Nephron progenitor cell (in vitro differentiated cells): Measurements from ENCODE around the gene ZNF577.

Source experiments
- DNase-seq: peaks from one replicate; pipeline ENCODE4 v3.0.0; 2021
- H3K27ac Mint-ChIP-seq: 2 replicates; pipeline ENCODE4 v1.8.0; 2021; ENCODE audit warnings: mild to moderate bottlenecking, moderate library complexity, mixed read lengths
- H3K27me3 Mint-ChIP-seq: 2 replicates; pipeline ENCODE4 v1.8.0; 2021; ENCODE audit warnings: mild to moderate bottlenecking, low read depth, mixed read lengths; ENCODE audit not compliant: poor library complexity
- H3K36me3 Mint-ChIP-seq: 2 replicates; pipeline ENCODE4 v1.8.0; 2021; ENCODE audit warnings: low read depth, mixed read lengths
- H3K4me1 Mint-ChIP-seq: 2 replicates; pipeline ENCODE4 v1.8.0; 2021; ENCODE audit warnings: mixed read lengths
- H3K4me3 Mint-ChIP-seq: 2 replicates; pipeline ENCODE4 v1.8.0; 2021; ENCODE audit warnings: mild to moderate bottlenecking, moderate library complexity, mixed read lengths
- H3K9me3 Mint-ChIP-seq: 2 replicates; pipeline ENCODE4 v1.8.0; 2021; ENCODE audit warnings: mild to moderate bottlenecking, moderate library complexity, mixed read lengths
- TF ChIP-seq, protein P1 (sequence below): fragments of 200-600 bp; sonication (generic); IDR thresholded peaks from 2 replicates; pipeline ENCODE4 v1.5.0; 2021; ENCODE audit warnings: antibody characterized with exemption

The ZNF577 gene

DNA sequence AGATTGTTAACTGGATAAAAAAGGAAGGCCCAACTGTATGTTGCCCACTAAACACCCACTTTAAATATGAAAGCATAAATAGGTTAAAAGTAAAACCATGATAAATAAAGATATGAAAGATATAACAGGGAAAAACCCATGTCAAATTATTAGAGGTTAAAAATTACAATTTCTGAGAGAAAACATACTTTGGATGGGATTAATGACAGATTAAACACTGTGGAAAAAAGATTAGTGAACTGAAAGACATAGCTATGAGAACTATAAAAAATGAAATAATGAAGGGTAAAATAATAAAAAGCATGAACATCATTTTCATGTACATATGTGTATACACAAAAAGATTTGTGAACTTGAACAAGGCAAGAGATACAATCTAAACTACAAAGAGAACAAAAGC lies 2.2 kb upstream of the ZNF577 start:
- H3K9me3 Mint-ChIP-seq, result peaks cover 100% of the 10 kb centered on the region
- H3K27me3 Mint-ChIP-seq, result peaks cover 6% of the 10 kb centered on the region
- no peak for DNase-seq
- TF ChIP-seq, protein P1, sequence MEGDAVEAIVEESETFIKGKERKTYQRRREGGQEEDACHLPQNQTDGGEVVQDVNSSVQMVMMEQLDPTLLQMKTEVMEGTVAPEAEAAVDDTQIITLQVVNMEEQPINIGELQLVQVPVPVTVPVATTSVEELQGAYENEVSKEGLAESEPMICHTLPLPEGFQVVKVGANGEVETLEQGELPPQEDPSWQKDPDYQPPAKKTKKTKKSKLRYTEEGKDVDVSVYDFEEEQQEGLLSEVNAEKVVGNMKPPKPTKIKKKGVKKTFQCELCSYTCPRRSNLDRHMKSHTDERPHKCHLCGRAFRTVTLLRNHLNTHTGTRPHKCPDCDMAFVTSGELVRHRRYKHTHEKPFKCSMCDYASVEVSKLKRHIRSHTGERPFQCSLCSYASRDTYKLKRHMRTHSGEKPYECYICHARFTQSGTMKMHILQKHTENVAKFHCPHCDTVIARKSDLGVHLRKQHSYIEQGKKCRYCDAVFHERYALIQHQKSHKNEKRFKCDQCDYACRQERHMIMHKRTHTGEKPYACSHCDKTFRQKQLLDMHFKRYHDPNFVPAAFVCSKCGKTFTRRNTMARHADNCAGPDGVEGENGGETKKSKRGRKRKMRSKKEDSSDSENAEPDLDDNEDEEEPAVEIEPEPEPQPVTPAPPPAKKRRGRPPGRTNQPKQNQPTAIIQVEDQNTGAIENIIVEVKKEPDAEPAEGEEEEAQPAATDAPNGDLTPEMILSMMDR, result no peak
- no peak overlapping the region for H3K4me3 Mint-ChIP-seq
- no peak overlapping the region for H3K27ac Mint-ChIP-seq
- peaks cover 12% of the 10 kb centered on the region for H3K4me1 Mint-ChIP-seq
- peaks cover 100% of the 10 kb centered on the region for H3K36me3 Mint-ChIP-seq

DNA sequence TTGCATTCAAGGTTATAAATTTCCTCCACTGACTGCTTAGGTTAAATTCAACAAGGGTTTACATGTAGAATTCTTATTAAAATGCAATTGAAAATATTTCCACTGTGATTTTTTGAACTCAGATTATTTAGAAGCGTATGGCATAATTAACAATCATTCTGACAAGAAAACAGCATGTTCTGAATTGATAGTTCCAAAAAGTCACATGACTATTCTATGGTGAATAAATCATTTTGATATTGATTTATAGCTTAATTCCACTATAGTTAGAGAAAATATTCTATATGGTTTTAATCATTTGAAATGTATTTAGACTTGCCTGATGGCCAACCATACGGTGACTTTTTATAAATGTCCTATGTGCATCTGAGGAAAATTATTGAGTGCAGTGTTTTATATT lies 3.0 kb downstream of the ZNF577 start:
- Mint-ChIP-seq H3K36me3 (peaks cover 93% of the 10 kb centered on the region), H3K27me3 (no peaks in the 10 kb centered on the region), H3K4me1 (peaks cover 12% of the 10 kb centered on the region), H3K4me3 (no peak overlapping the region), H3K9me3 (peaks cover 97% of the 10 kb centered on the region), H3K27ac (no peak overlapping the region)
- TF ChIP-seq, protein P1, result no peak
- DNase-seq, result no peak

DNA sequence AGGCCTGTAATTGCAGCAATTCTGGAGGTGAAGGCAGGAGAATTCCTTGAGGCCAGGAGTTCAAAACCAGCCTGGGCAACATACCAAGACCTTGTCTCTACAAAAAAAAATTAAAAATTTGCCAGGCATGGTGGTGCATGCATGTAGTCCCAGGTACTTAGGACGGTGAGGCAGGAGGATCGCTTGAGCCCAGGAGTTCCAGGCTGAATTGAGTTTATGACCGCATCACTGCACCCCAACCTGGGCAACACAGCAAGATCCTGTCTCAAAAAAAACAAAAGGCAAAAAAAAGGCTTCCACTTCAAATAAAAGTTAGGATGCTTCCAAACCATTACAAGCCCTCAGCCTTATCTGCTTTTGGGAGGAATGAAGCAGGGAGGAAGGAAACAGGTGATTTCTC lies 5.2 kb downstream of the ZNF577 start:
- H3K4me1 Mint-ChIP-seq, result peaks cover 3% of the 10 kb centered on the region
- H3K4me3 Mint-ChIP-seq, result no peak overlapping the region
- no peak for DNase-seq
- H3K27me3 Mint-ChIP-seq, result no peaks in the 10 kb centered on the region
- H3K27ac Mint-ChIP-seq, result no peak overlapping the region
- TF ChIP-seq, protein P1, result no peak
- H3K9me3 Mint-ChIP-seq, result peaks cover 93% of the 10 kb centered on the region
- H3K36me3 Mint-ChIP-seq, result peaks cover 93% of the 10 kb centered on the region

- peaks cover 100% of the 10 kb centered on the region for H3K36me3 Mint-ChIP-seq
- no peaks in the 10 kb centered on the region for H3K4me1 Mint-ChIP-seq
- DNase-seq, result no peak
- TF ChIP-seq, protein P1, result no peak
- H3K27me3 Mint-ChIP-seq, result peaks cover 3% of the 10 kb centered on the region
- H3K27ac Mint-ChIP-seq, result no peak overlapping the region
- peaks cover 100% of the 10 kb centered on the region for H3K9me3 Mint-ChIP-seq
- H3K4me3 Mint-ChIP-seq, result no peak overlapping the region
Observed at GRCh38 chr19:51873097-51873496, 14.7 kb downstream of the ZNF577 start.

DNA sequence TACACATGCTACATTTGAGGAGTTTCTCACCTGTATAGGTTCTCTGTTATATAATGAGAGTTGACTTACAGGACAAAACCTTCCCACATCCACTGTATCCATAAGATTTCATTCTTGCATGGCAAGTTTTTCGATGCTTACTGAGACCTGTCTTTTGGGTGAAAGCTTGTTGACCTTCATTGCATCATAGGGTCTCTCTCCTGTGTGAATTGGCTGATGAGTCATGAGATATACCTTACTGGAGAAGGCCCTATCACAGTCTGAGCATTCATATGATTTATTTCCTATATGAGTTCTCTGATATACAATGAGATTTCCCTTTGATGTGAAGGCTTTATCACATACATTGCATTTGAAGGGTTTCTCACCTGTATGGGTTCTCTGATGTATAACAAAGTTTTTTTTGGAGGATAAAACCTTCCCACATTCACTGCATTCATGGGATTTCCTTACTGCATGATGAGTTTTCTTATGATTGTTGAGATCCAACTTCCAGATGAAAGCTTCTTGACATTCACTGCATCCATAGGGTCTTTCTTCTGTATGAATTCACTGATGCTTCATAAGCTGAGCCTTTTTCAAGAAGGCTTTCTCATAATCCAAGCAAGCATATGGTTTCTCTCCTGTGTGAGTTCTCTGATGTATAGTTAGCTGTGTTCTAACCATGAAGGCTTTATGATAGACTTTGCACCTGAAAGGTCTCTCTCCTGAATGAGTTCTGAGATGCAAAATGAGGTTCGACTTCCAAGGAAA lies 25.7 kb downstream of the ZNF577 start:
- no peak overlapping the region for H3K4me3 Mint-ChIP-seq
- TF ChIP-seq, protein P1, result no peak
- peaks cover 83% of the 10 kb centered on the region for H3K36me3 Mint-ChIP-seq
- no peak overlapping the region for H3K27ac Mint-ChIP-seq
- H3K4me1 Mint-ChIP-seq, result no peaks in the 10 kb centered on the region
- peaks cover 99% of the 10 kb centered on the region for H3K9me3 Mint-ChIP-seq
- no peaks in the 10 kb centered on the region for H3K27me3 Mint-ChIP-seq
- DNase-seq, result no peak

DNA sequence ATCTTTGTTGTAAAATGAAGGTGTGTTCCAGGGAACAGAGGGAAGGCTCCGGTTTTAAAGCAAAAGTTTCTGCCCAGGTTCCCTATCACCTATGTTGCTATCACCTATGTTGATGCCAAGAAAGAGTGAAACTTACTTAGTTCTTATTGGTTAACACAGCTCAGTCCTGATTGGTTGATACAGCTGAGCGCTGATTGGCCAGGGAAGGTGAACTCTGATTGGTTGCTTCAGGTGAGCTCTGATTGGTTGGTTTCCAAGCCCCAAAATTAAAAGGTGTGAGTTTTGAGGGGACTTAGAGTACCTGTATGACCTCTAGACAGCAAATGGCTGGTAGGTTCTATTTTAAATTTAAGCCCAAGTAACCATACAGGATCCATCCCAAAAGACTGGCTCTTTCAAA lies 50.6 kb downstream of the ZNF577 start:
- no peak overlapping the region for H3K4me3 Mint-ChIP-seq
- DNase-seq, result no peak
- H3K27ac Mint-ChIP-seq, result no peak overlapping the region
- TF ChIP-seq, protein P1, result no peak
- H3K4me1 Mint-ChIP-seq, result no peaks in the 10 kb centered on the region
- H3K36me3 Mint-ChIP-seq, result peaks cover 11% of the 10 kb centered on the region
- H3K9me3 Mint-ChIP-seq, result peaks cover 58% of the 10 kb centered on the region
- H3K27me3 Mint-ChIP-seq, result no peaks in the 10 kb centered on the region
